ENCODE data around the gene ARHGAP6. TPM values are rescaled to one million over a fixed set of nuclear protein-coding genes. Genes with fewer than 3 reads are reported as not detected.

The ARHGAP6 gene
- total and polyA plus RNA-seq, 8 donors = 2.2 to 26.4 (median 8.7) TPM

DNA sequence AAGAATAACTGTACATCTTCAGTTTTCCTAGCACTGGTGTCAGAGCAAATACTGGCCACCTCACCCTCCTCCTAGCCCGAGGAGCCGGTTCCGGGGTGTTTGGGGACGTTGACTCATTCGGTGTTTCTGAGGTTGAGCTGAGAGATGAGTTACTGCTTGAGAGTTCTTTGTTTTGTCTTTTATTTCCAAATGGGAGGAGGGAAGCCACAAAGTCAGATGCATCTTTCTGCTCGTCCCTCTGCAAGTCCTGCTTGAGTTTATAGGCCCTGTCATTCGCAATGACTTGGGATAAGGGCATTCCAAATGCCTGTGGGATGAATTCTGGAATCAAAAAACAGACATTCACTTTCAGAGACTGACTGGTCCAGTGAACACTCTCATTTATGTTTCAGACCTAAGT, 477.1 kb downstream of the ARHGAP6 start:
- H3K36me3 ChIP-seq = peaks cover 0 to 3% (median 0%) of the 10 kb centered on the region in 4 donors
- intact Hi-C loops (cut with DNase I; ENCODE audit: low total_unique reads) = no loop called here
- no peak overlapping the region for H3K27ac ChIP-seq
- peaks cover 0 to 7% (median 3%) of the 10 kb centered on the region in 4 donors for H3K9me3 ChIP-seq
- DNase-seq = no peak
- H3K4me1 ChIP-seq = peaks cover 0 to 9% (median 0%) of the 10 kb centered on the region in 4 donors
- H3K27me3 ChIP-seq = peaks cover 0 to 5% (median 0%) of the 10 kb centered on the region in 3 donors
- TF ChIP-seq POLR2AphosphoS5 (IDR thresholded peaks at IDR 0.05) = no peak
- TF ChIP-seq POLR2A (IDR thresholded peaks at IDR 0.05) = no peak
- TF ChIP-seq, protein P1, sequence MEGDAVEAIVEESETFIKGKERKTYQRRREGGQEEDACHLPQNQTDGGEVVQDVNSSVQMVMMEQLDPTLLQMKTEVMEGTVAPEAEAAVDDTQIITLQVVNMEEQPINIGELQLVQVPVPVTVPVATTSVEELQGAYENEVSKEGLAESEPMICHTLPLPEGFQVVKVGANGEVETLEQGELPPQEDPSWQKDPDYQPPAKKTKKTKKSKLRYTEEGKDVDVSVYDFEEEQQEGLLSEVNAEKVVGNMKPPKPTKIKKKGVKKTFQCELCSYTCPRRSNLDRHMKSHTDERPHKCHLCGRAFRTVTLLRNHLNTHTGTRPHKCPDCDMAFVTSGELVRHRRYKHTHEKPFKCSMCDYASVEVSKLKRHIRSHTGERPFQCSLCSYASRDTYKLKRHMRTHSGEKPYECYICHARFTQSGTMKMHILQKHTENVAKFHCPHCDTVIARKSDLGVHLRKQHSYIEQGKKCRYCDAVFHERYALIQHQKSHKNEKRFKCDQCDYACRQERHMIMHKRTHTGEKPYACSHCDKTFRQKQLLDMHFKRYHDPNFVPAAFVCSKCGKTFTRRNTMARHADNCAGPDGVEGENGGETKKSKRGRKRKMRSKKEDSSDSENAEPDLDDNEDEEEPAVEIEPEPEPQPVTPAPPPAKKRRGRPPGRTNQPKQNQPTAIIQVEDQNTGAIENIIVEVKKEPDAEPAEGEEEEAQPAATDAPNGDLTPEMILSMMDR (IDR thresholded peaks at IDR 0.05) = no peak
- no peak overlapping the region for H3K4me3 ChIP-seq
- 67 to 92% (median 80%) methylated on average over 5 to 7 of the region's 7 CpGs for WGBS, 5 donors

DNA sequence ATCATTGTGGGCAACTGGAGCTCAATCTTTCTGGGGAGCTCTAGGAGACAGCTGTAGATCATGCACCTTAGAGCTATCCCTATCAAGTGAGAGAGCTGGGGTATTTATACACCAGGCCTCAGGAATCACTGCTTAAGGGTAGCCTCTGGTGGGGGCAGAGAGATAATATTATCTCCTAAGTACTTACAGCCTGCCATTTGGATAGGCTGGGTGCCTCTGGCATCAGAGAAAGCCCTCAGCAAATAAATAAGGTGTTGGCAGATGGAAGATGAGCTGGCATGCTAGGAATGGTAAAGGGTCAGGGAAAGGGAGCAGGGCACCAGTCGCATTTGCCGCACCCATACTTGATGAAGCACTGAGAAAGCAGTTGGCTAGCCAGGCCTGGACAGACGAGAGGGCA, 478.7 kb downstream of the ARHGAP6 start:
- DNase-seq = no peak
- Histone ChIP-seq H3K4me1 (no peaks in the 10 kb centered on the region), H3K9me3 (peaks cover 0 to 7% (median 3%) of the 10 kb centered on the region in 4 donors), H3K27me3 (peaks cover 0 to 5% (median 0%) of the 10 kb centered on the region in 3 donors), H3K27ac (no peak overlapping the region), H3K4me3 (no peak overlapping the region), H3K36me3 (peaks cover 0 to 3% (median 0%) of the 10 kb centered on the region in 4 donors)
- TF ChIP-seq, protein P1 (IDR thresholded peaks at IDR 0.05) = no peak
- no peak for TF ChIP-seq POLR2AphosphoS5 (IDR thresholded peaks at IDR 0.05)
- no peak for TF ChIP-seq POLR2A (IDR thresholded peaks at IDR 0.05)
- no peak for TF ChIP-seq EP300 (IDR thresholded peaks at IDR 0.05)
- WGBS, 5 donors = 82 to 95% (median 92%) methylated on average over 3 of the region's 3 CpGs
- intact Hi-C loops (cut with DNase I; ENCODE audit: low total_unique reads) = no loop called here

DNA sequence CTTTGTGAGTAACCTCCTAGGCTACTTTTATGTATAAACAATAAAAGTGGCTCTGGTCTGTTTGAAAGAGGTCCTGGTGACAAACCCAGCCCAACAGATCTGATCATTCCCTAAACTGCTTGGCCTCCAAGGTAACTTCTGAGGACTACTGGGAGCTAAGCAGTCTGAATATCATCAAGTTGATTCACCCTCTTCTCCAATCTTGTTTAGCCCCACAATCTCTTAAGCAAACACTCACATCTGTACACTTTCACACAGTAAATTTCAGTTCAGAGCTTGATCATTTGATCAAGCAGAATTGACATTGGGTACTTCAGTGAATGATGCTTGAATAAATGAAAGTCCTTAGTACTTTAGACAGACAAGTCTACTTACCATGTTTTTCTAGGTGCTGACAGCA, 479.9 kb downstream of the ARHGAP6 start:
- Histone ChIP-seq H3K27me3 (peaks cover 0 to 3% (median 0%) of the 10 kb centered on the region in 3 donors), H3K4me1 (no peaks in the 10 kb centered on the region), H3K4me3 (no peak overlapping the region), H3K36me3 (peaks cover 0 to 3% (median 0%) of the 10 kb centered on the region in 4 donors), H3K9me3 (peaks cover 0 to 7% (median 3%) of the 10 kb centered on the region in 4 donors), H3K27ac (no peak overlapping the region)
- intact Hi-C loops (cut with DNase I; ENCODE audit: low total_unique reads) = no loop called here
- DNase-seq = no peak
- TF ChIP-seq, protein P1 (IDR thresholded peaks at IDR 0.05) = no peak
- TF ChIP-seq POLR2A (IDR thresholded peaks at IDR 0.05) = no peak
- no peak for TF ChIP-seq POLR2AphosphoS5 (IDR thresholded peaks at IDR 0.05)
- no peak for TF ChIP-seq EP300 (IDR thresholded peaks at IDR 0.05)

DNA sequence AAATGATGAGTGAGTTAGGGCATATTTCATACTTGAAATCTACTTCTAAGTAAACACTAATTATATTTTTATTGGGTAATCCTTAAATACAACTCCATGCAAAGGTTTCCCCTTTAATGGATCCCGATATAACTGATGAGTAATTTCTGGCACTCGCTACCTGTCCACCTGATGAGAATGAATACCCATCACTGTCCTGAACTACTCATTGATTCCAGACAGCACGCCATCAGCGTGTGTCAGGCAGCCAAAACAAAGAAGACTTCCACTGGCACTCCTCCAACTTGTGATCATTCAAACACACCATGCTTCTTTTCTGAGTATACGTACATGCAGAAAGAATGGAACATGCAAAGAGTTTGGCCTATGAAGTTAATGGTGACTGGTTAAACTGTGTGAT, 485.1 kb downstream of the ARHGAP6 start:
- no peaks in the 10 kb centered on the region for H3K4me1 ChIP-seq
- no peak overlapping the region for H3K27ac ChIP-seq
- H3K36me3 ChIP-seq = peaks cover 0 to 8% (median 2%) of the 10 kb centered on the region in 4 donors
- H3K4me3 ChIP-seq = no peak overlapping the region
- no peak for TF ChIP-seq EP300 (IDR thresholded peaks at IDR 0.05)
- TF ChIP-seq, protein P1 (IDR thresholded peaks at IDR 0.05) = no peak
- no peak for TF ChIP-seq POLR2AphosphoS5 (IDR thresholded peaks at IDR 0.05)
- no peak for TF ChIP-seq POLR2A (IDR thresholded peaks at IDR 0.05)
- intact Hi-C loops (cut with DNase I; ENCODE audit: low total_unique reads) = no loop called here
- H3K27me3 ChIP-seq = no peaks in the 10 kb centered on the region
- WGBS, 5 donors = 60 to 72% (median 71%) methylated on average over 5 of the region's 5 CpGs
- DNase-seq = no peak
- H3K9me3 ChIP-seq = no peaks in the 10 kb centered on the region
